ENCODE measurements around the gene ARHGEF28.

The ARHGEF28 gene

DNA sequence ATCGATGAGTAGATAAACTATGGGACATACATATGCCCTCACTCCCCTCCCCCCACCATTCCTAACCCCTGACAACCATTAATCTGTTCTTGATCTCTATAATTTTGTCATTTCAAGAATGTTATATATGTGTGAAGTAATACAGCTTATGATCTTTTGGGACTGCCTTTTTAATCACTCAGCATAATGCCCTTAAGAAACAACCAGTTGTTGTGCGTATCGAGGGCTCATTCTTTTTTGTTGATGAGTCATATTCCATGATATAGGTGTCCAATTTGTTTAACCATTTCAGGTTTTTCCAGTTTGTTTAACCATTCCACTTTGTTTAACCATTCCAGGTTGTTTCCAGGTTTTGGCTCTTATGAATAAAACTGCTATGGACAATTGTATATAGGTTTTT, 75.6 kb downstream of the ARHGEF28 start:
- no peak for ATAC-seq
- TF ChIP-seq, protein P1, sequence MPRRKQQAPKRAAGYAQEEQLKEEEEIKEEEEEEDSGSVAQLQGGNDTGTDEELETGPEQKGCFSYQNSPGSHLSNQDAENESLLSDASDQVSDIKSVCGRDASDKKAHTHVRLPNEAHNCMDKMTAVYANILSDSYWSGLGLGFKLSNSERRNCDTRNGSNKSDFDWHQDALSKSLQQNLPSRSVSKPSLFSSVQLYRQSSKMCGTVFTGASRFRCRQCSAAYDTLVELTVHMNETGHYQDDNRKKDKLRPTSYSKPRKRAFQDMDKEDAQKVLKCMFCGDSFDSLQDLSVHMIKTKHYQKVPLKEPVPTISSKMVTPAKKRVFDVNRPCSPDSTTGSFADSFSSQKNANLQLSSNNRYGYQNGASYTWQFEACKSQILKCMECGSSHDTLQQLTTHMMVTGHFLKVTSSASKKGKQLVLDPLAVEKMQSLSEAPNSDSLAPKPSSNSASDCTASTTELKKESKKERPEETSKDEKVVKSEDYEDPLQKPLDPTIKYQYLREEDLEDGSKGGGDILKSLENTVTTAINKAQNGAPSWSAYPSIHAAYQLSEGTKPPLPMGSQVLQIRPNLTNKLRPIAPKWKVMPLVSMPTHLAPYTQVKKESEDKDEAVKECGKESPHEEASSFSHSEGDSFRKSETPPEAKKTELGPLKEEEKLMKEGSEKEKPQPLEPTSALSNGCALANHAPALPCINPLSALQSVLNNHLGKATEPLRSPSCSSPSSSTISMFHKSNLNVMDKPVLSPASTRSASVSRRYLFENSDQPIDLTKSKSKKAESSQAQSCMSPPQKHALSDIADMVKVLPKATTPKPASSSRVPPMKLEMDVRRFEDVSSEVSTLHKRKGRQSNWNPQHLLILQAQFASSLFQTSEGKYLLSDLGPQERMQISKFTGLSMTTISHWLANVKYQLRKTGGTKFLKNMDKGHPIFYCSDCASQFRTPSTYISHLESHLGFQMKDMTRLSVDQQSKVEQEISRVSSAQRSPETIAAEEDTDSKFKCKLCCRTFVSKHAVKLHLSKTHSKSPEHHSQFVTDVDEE (CRISPR knock-in tag; IDR thresholded peaks at IDR 0.05), result no peak
- TF ChIP-seq CSDC2 (CRISPR knock-in tag; IDR thresholded peaks at IDR 0.05) (no peak), ZFP3 (CRISPR knock-in tag; IDR thresholded peaks at IDR 0.05) (no peak), BACH2 (CRISPR knock-in tag; IDR thresholded peaks at IDR 0.05; ENCODE audit: borderline replicate concordance) (no peak), TOX (CRISPR knock-in tag; IDR thresholded peaks at IDR 0.05; ENCODE audit: borderline replicate concordance) (no peak), OSR1 (CRISPR knock-in tag; IDR thresholded peaks at IDR 0.05) (no peak), ZNF8 (CRISPR knock-in tag; IDR thresholded peaks at IDR 0.05) (no peak), GLIS3 (CRISPR knock-in tag; IDR thresholded peaks at IDR 0.05) (no peak)
- TF ChIP-seq, protein P2, sequence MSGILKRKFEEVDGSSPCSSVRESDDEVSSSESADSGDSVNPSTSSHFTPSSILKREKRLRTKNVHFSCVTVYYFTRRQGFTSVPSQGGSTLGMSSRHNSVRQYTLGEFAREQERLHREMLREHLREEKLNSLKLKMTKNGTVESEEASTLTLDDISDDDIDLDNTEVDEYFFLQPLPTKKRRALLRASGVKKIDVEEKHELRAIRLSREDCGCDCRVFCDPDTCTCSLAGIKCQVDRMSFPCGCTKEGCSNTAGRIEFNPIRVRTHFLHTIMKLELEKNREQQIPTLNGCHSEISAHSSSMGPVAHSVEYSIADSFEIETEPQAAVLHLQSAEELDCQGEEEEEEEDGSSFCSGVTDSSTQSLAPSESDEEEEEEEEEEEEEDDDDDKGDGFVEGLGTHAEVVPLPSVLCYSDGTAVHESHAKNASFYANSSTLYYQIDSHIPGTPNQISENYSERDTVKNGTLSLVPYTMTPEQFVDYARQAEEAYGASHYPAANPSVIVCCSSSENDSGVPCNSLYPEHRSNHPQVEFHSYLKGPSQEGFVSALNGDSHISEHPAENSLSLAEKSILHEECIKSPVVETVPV (CRISPR knock-in tag; IDR thresholded peaks at IDR 0.05), result no peak

DNA sequence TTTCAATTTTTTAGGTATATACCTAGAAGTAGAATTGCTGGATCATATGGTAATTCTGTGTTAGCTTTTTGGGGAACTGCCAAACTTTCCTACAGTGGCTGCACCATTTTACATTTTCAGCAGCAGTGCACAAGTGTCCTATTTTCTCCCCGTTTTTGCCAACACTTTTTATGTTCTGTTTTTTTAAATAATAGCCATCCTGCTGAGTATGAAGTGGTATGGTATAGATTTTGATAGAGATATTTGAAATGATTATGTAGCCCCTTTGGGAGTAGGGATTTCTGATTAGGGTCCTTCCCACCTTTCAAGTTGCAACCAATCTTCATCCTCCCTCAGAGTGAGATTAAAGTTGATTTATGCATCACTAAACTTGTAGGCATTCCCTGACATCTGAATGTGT, 76.5 kb downstream of the ARHGEF28 start:
- TF ChIP-seq ZNF8 (CRISPR knock-in tag; IDR thresholded peaks at IDR 0.05) (no peak), ZNF565 (CRISPR knock-in tag; conservative IDR thresholded peaks at IDR 0.05; ENCODE audit: low read depth) (no peak), CSDC2 (CRISPR knock-in tag; IDR thresholded peaks at IDR 0.05) (no peak), ZNF70 (CRISPR knock-in tag; IDR thresholded peaks at IDR 0.05) (no peak), ZFP30 (CRISPR knock-in tag; IDR thresholded peaks at IDR 0.05) (no peak), ZFP3 (CRISPR knock-in tag; IDR thresholded peaks at IDR 0.05) (no peak), PPARA (CRISPR knock-in tag; IDR thresholded peaks at IDR 0.05; ENCODE audit: borderline replicate concordance) (no peak), GLIS3 (CRISPR knock-in tag; IDR thresholded peaks at IDR 0.05) (no peak), BACH2 (CRISPR knock-in tag; IDR thresholded peaks at IDR 0.05; ENCODE audit: borderline replicate concordance) (no peak), ARNTL (CRISPR knock-in tag; IDR thresholded peaks at IDR 0.05; ENCODE audit: borderline replicate concordance, low read depth) (no peak), SNAI2 (CRISPR knock-in tag; IDR thresholded peaks at IDR 0.05) (no peak), ESRRG (CRISPR knock-in tag; IDR thresholded peaks at IDR 0.05) (no peak), RARB (CRISPR knock-in tag; IDR thresholded peaks at IDR 0.05) (no peak), TOX (CRISPR knock-in tag; IDR thresholded peaks at IDR 0.05; ENCODE audit: borderline replicate concordance) (no peak)
- TF ChIP-seq, protein P3, sequence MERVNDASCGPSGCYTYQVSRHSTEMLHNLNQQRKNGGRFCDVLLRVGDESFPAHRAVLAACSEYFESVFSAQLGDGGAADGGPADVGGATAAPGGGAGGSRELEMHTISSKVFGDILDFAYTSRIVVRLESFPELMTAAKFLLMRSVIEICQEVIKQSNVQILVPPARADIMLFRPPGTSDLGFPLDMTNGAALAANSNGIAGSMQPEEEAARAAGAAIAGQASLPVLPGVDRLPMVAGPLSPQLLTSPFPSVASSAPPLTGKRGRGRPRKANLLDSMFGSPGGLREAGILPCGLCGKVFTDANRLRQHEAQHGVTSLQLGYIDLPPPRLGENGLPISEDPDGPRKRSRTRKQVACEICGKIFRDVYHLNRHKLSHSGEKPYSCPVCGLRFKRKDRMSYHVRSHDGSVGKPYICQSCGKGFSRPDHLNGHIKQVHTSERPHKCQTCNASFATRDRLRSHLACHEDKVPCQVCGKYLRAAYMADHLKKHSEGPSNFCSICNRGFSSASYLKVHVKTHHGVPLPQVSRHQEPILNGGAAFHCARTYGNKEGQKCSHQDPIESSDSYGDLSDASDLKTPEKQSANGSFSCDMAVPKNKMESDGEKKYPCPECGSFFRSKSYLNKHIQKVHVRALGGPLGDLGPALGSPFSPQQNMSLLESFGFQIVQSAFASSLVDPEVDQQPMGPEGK (CRISPR knock-in tag; IDR thresholded peaks at IDR 0.05; ENCODE audit: borderline replicate concordance), result no peak
- TF ChIP-seq, protein P1 (CRISPR knock-in tag; IDR thresholded peaks at IDR 0.05), result no peak
- TF ChIP-seq, protein P4, sequence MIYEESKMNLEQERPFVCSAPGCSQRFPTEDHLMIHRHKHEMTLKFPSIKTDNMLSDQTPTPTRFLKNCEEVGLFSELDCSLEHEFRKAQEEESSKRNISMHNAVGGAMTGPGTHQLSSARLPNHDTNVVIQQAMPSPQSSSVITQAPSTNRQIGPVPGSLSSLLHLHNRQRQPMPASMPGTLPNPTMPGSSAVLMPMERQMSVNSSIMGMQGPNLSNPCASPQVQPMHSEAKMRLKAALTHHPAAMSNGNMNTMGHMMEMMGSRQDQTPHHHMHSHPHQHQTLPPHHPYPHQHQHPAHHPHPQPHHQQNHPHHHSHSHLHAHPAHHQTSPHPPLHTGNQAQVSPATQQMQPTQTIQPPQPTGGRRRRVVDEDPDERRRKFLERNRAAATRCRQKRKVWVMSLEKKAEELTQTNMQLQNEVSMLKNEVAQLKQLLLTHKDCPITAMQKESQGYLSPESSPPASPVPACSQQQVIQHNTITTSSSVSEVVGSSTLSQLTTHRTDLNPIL (CRISPR knock-in tag; IDR thresholded peaks at IDR 0.05; ENCODE audit: low read depth), result no peak
- TF ChIP-seq, protein P5, sequence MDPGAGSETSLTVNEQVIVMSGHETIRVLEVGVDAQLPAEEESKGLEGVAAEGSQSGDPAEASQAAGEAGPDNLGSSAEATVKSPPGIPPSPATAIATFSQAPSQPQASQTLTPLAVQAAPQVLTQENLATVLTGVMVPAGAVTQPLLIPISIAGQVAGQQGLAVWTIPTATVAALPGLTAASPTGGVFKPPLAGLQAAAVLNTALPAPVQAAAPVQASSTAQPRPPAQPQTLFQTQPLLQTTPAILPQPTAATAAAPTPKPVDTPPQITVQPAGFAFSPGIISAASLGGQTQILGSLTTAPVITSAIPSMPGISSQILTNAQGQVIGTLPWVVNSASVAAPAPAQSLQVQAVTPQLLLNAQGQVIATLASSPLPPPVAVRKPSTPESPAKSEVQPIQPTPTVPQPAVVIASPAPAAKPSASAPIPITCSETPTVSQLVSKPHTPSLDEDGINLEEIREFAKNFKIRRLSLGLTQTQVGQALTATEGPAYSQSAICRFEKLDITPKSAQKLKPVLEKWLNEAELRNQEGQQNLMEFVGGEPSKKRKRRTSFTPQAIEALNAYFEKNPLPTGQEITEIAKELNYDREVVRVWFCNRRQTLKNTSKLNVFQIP (CRISPR knock-in tag; IDR thresholded peaks at IDR 0.05; ENCODE audit: borderline replicate concordance, low read depth), result no peak
- ATAC-seq, result no peak
